SU-DHL-6 (cell line): ENCODE results near the gene SLC17A9.

Experiments used
- EZH2phosphoT487 ChIP-seq: fragments of 200-600 bp; sonication (generic), shearing (Covaris generic); conservative IDR thresholded peaks from 2 replicates; pipeline ENCODE4 v1.6.1; 2018; ENCODE audit warnings: mild to moderate bottlenecking, antibody characterized with exemption, low read length, moderate library complexity, mixed read lengths
- TF ChIP-seq, protein P1 (sequence below): fragments of 200-600 bp; sonication (generic); IDR thresholded peaks from one replicate; pipeline ENCODE4 v1.5.1; 2017; ENCODE audit warnings: antibody characterized with exemption, mild to moderate bottlenecking, low read length, moderate library complexity; ENCODE audit not compliant: insufficient read depth, poor library complexity, severe bottlenecking

GRCh38 chr20:63016514-63017075 lies 64.1 kb downstream of the SLC17A9 start:
- TF ChIP-seq, protein P1, sequence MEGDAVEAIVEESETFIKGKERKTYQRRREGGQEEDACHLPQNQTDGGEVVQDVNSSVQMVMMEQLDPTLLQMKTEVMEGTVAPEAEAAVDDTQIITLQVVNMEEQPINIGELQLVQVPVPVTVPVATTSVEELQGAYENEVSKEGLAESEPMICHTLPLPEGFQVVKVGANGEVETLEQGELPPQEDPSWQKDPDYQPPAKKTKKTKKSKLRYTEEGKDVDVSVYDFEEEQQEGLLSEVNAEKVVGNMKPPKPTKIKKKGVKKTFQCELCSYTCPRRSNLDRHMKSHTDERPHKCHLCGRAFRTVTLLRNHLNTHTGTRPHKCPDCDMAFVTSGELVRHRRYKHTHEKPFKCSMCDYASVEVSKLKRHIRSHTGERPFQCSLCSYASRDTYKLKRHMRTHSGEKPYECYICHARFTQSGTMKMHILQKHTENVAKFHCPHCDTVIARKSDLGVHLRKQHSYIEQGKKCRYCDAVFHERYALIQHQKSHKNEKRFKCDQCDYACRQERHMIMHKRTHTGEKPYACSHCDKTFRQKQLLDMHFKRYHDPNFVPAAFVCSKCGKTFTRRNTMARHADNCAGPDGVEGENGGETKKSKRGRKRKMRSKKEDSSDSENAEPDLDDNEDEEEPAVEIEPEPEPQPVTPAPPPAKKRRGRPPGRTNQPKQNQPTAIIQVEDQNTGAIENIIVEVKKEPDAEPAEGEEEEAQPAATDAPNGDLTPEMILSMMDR: no peak
- TF ChIP-seq EZH2phosphoT487: no peak
